ENCODE results near the gene C11orf91.

C11orf91 gene

DNA sequence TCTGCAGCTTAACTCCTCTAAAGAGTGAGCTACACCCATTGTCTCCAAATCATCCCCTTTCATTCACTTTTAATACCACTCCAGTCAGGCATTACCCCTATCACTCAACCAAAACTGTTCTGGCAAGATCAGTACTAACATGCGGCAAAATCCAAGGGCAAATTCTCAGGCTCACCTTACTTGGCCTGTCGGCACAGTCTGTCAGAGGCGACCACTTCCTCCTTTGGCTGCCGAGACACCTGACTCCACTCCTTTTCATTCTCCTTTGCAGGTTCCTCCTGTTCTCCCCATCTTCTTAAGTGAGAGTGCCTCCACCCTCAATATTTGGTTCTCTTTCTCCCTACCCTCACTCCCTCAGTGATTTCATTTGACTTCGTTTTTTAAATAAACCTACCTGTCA is 4.2 kb downstream of the C11orf91 start:
- Mint-ChIP-seq H3K27ac (no peak overlapping the region), H3K9me3 (no peaks in the 10 kb centered on the region), H3K27me3 (ENCODE audit: low read depth) (peaks cover 28% of the 10 kb centered on the region), H3K4me1 (ENCODE audit: low read depth) (peaks cover 16% of the 10 kb centered on the region), H3K4me3 (no peak overlapping the region), H3K36me3 (ENCODE audit: low read depth) (no peaks in the 10 kb centered on the region)

GRCh38 chr11:33695051-33695566 is 5.5 kb downstream of the C11orf91 start:
- no peak overlapping the region for H3K4me3 Mint-ChIP-seq
- H3K9me3 Mint-ChIP-seq: no peaks in the 10 kb centered on the region
- H3K36me3 Mint-ChIP-seq (ENCODE audit: low read depth): no peaks in the 10 kb centered on the region
- H3K4me1 Mint-ChIP-seq (ENCODE audit: low read depth): peaks cover 11% of the 10 kb centered on the region
- peaks cover 28% of the 10 kb centered on the region for H3K27me3 Mint-ChIP-seq (ENCODE audit: low read depth)
- no peak overlapping the region for H3K27ac Mint-ChIP-seq

DNA sequence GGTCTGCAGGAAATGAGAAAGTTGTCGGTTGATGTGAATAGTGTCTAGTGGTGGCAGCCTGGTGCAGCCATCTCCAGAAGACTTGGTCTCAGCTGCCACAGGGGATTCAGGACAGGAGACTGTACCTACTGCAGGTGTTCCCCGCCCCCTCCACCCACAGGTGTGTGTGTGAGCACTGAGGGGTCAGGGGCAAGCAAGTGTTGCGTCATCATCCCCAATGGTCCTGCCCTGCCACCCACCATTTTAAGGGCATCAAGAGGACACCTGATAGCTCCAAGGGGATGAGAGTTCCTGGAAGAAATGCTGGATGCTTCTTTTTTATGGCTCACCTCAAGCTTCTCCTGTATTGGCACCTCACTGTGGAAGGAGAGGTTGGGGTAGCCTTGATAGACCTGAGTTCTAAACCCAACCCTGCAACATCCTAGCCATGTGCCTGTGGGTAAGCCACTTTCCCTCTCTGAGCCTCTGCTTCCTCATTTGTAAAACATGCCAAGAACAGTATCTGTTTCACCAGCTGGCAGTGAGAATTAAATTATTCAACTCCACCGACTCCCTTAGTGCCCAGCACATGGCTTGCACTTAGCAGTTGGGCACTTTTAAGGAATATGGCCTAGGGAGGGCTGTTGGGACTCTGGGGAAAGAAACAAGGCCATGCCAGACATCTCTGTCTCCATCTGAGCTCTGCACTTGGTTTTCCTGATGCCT is 6.1 kb downstream of the C11orf91 start:
- Mint-ChIP-seq H3K4me3 (no peak overlapping the region), H3K27ac (no peak overlapping the region)

DNA sequence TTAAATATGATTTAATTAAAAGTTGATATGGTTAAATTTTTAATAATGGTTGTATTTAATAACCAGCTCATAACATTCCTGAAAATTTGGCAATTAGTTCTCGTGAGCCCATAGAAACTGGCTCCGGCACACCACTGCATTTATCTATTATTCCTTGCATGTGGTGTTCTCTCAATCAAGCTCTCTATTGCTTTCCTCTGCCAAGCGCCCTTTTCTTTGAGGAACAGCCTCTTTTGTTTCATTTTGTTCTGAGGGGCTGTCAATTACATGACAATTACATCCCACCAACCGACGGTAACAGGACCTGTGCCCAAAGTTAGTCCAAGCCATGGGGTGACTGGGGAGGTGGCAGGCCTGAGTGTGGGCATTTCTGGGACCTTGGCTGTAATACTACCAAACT is 8.1 kb downstream of the C11orf91 start:
- Mint-ChIP-seq H3K4me1 (ENCODE audit: low read depth) (peaks cover 4% of the 10 kb centered on the region), H3K4me3 (no peak overlapping the region), H3K36me3 (ENCODE audit: low read depth) (no peaks in the 10 kb centered on the region), H3K27ac (no peak overlapping the region), H3K9me3 (no peaks in the 10 kb centered on the region), H3K27me3 (ENCODE audit: low read depth) (peaks cover 21% of the 10 kb centered on the region)

More for the DNA sequence above, 6.1 kb downstream of the C11orf91 start:
- Mint-ChIP-seq H3K4me1 (ENCODE audit: low read depth) (peaks cover 6% of the 10 kb centered on the region), H3K27me3 (ENCODE audit: low read depth) (peaks cover 28% of the 10 kb centered on the region), H3K36me3 (ENCODE audit: low read depth) (no peaks in the 10 kb centered on the region), H3K9me3 (no peaks in the 10 kb centered on the region)

DNA sequence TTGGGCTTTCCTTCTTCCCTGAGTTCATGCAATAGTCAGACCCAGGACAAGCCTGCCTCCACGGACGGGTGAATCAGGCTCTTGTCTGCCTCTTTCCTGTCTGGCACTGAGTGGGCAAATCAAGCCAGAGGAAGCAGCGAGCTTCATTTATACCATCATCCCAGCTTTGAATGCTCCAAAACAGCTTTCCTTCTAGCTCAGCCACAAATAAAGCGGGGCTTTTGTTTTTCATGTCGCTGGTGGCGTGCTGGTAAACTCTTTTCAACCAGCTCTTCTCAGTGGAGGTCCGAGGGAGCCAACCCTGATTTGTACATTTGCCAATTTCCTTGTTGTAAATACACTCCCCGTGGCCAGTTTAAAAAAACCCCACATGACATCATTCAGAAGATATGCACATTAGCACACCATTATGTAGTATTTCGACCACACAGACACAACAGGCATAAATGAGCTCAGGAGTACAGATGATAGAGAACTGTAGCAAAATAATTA is 8.6 kb downstream of the C11orf91 start:
- H3K4me3 Mint-ChIP-seq: no peak overlapping the region
- no peak overlapping the region for H3K27ac Mint-ChIP-seq
- peaks cover 4% of the 10 kb centered on the region for H3K4me1 Mint-ChIP-seq (ENCODE audit: low read depth)
- H3K9me3 Mint-ChIP-seq: peaks cover 3% of the 10 kb centered on the region
- H3K27me3 Mint-ChIP-seq (ENCODE audit: low read depth): peaks cover 16% of the 10 kb centered on the region
- no peaks in the 10 kb centered on the region for H3K36me3 Mint-ChIP-seq (ENCODE audit: low read depth)

- H3K27me3 Mint-ChIP-seq (ENCODE audit: low read depth): peaks cover 8% of the 10 kb centered on the region
- no peak overlapping the region for H3K4me3 Mint-ChIP-seq
- H3K9me3 Mint-ChIP-seq: peaks cover 3% of the 10 kb centered on the region
- peaks cover 3% of the 10 kb centered on the region for H3K4me1 Mint-ChIP-seq (ENCODE audit: low read depth)
- no peak overlapping the region for H3K27ac Mint-ChIP-seq
- H3K36me3 Mint-ChIP-seq (ENCODE audit: low read depth): no peaks in the 10 kb centered on the region
Measured at GRCh38 chr11:33691066-33691864, 9.4 kb downstream of the C11orf91 start.

- Mint-ChIP-seq H3K36me3 (ENCODE audit: low read depth) (no peaks in the 10 kb centered on the region), H3K4me3 (no peak overlapping the region), H3K9me3 (peaks cover 3% of the 10 kb centered on the region), H3K27ac (no peak overlapping the region), H3K27me3 (ENCODE audit: low read depth) (peaks cover 5% of the 10 kb centered on the region), H3K4me1 (ENCODE audit: low read depth) (peaks cover 1% of the 10 kb centered on the region)
Measured at GRCh38 chr11:33690290-33691065, 10.1 kb downstream of the C11orf91 start.

GRCh38 chr11:33689501-33689900 is 11.1 kb downstream of the C11orf91 start:
- Mint-ChIP-seq H3K9me3 (peaks cover 3% of the 10 kb centered on the region), H3K36me3 (ENCODE audit: low read depth) (no peaks in the 10 kb centered on the region), H3K27me3 (ENCODE audit: low read depth) (peaks cover 10% of the 10 kb centered on the region), H3K4me3 (no peak overlapping the region), H3K4me1 (ENCODE audit: low read depth) (peaks cover 1% of the 10 kb centered on the region), H3K27ac (no peak overlapping the region)

- Mint-ChIP-seq H3K4me3 (no peak overlapping the region), H3K9me3 (peaks cover 3% of the 10 kb centered on the region), H3K4me1 (ENCODE audit: low read depth) (peaks cover 1% of the 10 kb centered on the region), H3K27ac (no peak overlapping the region), H3K36me3 (ENCODE audit: low read depth) (no peaks in the 10 kb centered on the region), H3K27me3 (ENCODE audit: low read depth) (peaks cover 10% of the 10 kb centered on the region)
Measured at GRCh38 chr11:33689085-33689484, 11.5 kb downstream of the C11orf91 start.

DNA sequence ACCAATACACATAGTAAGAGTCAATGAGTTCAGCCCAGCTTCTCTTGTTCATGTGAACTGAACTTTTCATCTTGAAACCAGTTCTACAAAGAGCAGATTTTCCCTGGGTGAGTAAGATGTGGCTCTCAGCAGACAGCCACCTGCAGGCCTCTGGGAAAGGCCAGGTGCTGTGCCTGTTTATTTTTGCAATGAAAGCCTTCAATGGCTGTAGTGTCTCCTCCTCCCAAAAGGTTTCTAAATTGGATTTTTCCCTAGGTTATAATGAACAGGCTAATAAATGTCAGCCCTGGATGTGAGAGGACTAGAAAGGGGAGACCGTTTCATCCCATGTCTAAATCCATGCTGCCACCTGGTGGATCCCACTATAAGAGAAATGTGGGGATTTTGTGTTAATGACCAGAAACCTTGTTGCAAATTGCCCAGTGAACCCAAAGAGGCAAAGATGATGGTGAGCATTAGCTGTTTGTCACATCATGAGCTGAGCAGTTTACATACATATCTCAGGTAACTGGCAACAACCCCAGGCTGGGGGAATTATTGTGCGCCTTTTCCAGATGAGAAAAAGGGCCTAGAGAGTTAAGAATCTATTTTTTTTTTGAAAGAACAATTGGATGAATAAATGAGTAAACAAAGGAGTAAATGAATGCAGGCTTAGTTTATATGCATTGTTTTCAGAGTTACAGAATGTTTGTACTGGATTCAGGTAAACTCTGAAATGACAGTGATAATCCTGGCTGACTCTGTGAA is 12.7 kb downstream of the C11orf91 start:
- peaks cover 5% of the 10 kb centered on the region for H3K27me3 Mint-ChIP-seq (ENCODE audit: low read depth)
- no peak overlapping the region for H3K4me3 Mint-ChIP-seq
- H3K9me3 Mint-ChIP-seq: peaks cover 3% of the 10 kb centered on the region
- H3K36me3 Mint-ChIP-seq (ENCODE audit: low read depth): no peaks in the 10 kb centered on the region
- peaks cover 1% of the 10 kb centered on the region for H3K4me1 Mint-ChIP-seq (ENCODE audit: low read depth)
- H3K27ac Mint-ChIP-seq: no peak overlapping the region

DNA sequence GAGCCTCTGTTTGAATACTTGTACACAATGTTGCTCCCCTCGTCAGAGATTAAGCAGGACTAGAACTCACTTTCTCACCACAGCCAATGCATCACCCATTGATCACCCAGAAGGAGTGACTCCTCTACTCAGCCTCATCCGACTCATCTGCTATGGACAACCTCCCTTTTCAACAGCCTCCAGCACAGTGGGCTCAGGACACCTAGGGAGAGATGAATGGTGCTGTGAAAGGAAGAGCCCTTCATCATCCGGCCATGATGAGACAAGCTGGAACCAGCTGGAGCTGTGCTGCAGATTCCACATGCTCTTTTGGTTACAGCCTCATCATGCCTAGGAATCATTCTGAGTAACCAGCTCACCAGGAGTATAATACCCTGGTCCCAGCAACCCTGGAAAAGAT is 15.5 kb downstream of the C11orf91 start:
- Mint-ChIP-seq H3K36me3 (ENCODE audit: low read depth) (no peaks in the 10 kb centered on the region), H3K4me1 (ENCODE audit: low read depth) (no peaks in the 10 kb centered on the region), H3K27ac (no peak overlapping the region), H3K4me3 (no peak overlapping the region), H3K27me3 (ENCODE audit: low read depth) (peaks cover 22% of the 10 kb centered on the region), H3K9me3 (peaks cover 3% of the 10 kb centered on the region)

DNA sequence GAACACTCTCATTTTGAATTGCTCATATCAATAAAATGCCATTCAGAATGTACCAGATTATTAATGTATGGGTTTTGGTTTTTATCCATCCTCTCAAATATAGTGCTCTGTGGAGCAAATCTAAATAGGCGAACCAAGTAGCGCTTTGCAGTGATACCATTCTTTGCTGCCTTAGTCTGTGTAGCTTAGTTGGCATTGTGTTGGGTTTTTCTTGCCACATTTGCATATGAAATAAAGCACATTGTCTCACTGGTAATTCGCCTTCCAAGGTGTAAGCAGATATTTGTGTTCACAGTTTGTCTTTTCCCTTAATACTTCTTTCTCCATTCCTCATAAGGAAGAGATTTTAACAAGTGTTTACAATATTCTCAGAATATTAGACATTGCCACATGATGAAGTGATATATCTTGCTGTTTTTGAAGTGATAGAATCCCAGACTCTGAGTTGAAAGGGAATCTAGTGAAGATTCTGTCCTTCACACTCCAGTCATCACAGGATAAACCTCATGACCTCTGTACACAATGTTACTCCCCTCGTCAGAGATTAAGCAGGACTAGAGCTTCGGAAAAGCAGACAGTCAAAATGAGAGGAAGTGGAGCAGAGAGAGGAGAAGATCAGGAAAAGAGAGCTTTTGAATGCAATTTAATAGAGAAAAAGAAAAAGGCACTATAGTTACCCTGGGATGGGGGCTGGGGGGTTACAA is 16.5 kb downstream of the C11orf91 start:
- no peak overlapping the region for H3K27ac Mint-ChIP-seq
- H3K27me3 Mint-ChIP-seq (ENCODE audit: low read depth): peaks cover 29% of the 10 kb centered on the region
- H3K4me1 Mint-ChIP-seq (ENCODE audit: low read depth): no peaks in the 10 kb centered on the region
- H3K9me3 Mint-ChIP-seq: peaks cover 3% of the 10 kb centered on the region
- no peaks in the 10 kb centered on the region for H3K36me3 Mint-ChIP-seq (ENCODE audit: low read depth)
- no peak overlapping the region for H3K4me3 Mint-ChIP-seq

DNA sequence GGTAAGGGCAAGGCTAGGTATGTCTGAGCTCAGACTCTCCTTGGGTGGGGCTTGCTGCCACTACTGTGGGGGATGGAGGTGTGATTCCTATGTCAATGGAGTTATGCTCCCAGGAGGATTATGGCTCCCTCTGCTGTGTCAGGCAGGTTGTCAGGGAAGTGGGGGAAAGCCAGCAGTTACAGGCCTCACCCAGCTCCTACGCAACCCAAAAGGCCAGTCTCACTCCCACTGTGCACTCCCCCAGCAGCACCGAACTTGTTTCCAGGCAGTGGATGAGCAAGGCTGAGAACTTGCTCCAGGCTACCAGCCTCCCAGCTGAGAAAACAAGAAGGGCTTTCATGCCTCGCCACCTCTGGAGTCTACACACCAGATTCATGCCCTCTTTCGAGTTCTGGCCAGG is 18.2 kb downstream of the C11orf91 start:
- H3K36me3 Mint-ChIP-seq (ENCODE audit: low read depth): no peaks in the 10 kb centered on the region
- H3K4me3 Mint-ChIP-seq: no peak overlapping the region
- peaks cover 3% of the 10 kb centered on the region for H3K9me3 Mint-ChIP-seq
- peaks cover 35% of the 10 kb centered on the region for H3K27me3 Mint-ChIP-seq (ENCODE audit: low read depth)
- H3K4me1 Mint-ChIP-seq (ENCODE audit: low read depth): no peaks in the 10 kb centered on the region
- no peak overlapping the region for H3K27ac Mint-ChIP-seq

All from T-helper 1 cell treated with Interleukin-12 subunit alpha and Interleukin-12 subunit beta and Interleukin-4 antibody, amounts not matched to agents 30 μg/mL and 1 μg/mL, for 36 hours (primary cell).